ENCODE measurements around the gene MRPS11.
"Not testable (repeated sequence)": the region's sequence is repeated elsewhere in the genome, so short reads cannot be mapped to it uniquely, and the experiment has no call there.

The MRPS11 gene

DNA sequence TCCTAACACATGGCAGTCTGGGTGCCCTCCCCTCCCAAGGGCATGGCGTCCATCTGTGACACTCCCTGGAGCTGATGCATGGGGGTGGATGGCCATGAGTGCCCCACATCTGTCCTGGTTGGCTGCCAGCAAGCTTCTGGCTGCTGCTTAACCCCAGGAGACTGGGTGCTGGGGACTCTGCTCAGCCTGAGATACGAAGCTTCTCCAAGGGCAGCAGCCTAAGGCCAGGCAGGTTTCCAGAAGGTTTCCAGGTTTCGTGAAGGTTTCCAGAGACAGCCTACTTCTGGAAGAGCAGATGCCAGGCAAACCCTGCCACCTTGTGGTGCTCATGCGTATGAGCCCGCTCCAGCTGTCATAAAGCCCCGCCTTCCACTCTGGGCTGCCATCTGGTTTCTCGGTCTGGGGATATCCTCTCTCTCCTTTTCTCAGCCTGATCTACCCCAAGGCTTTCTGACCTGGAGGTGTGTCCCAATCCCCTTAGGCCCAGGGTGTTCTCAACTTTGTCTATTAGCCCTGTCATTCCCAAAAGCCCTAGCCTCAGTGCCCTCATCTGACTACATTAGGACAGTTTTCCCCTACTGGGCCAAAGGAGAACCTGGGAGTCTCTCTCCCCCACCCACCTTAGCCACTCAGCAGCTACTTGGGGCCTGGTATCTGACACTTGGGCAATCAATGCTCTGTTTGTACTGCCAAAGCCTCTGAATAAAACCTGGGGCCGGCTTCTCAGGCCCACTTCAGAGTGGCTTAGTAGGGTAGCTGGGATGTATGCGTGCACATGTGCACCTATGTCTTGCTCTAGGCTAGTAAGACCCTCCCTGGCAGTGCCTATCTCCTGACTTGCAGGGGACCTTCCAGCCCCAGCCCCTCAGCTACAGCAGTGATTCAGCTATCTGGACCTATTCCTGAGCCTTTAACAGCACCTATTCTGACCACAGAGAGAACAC, 12.4 kb upstream of the MRPS11 start:
- peak; percentile 84 for DNase-seq (ENCODE audit: low read depth)
- no peak overlapping the region for H3K4me3 ChIP-seq (ENCODE audit: low read depth, low read length)
- peak; percentile 87 for TF ChIP-seq CTCF (conservative IDR thresholded peaks at IDR 0.05; ENCODE audit: low read depth, low read length)

DNA sequence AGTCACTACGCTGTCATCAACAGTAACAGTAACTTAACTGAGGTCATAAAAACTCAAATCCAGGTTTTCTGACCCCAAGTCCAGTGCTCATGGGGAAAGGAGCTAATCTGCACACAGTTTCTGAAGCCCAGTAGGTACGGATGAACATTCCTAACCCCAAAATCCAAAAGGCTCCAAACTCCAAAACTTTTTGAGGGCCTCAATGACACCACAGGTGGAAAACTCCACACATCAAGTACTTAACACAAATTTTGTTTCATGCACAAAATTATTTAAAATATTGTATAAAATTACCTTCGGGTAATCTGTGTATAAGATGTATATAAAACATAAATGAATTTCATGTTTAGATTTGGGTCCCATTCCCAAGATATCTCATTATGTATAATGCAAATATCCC, 10.8 kb upstream of the MRPS11 start:
- H3K4me3 ChIP-seq (ENCODE audit: low read depth, low read length) = no peak overlapping the region
- TF ChIP-seq CTCF (conservative IDR thresholded peaks at IDR 0.05; ENCODE audit: low read depth, low read length) = no peak
- DNase-seq (ENCODE audit: low read depth) = no peak

DNA sequence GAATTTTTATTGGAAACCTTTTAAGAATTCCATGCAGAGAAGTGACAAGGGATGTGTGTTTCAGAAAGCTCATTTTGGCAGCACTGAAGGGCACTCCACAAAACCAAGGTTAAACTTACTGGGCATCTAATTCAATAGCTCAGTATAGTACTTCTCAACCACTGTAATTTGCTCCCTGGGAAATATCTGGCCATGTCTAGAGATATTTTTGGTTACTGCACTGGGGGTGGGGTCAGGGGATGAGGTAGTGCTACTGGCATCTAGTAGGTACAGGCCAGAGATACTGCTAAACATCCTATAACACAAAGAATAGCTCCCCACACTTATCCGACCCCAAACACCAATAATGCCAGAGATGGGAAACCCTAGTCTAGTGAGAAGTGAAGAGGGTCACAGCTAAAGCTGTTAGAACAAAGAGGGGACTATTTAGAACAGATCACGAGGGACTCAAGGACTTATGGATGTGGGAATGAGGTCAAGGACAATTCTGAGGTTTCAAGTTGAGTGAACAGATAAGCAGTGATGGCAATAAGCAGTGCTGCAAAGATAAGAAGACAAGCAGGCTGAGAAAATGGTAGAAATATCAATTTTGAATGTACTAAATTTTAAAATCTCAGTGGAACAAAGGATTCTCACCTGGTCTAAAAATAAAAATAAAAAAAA, 3.5 kb upstream of the MRPS11 start:
- TF ChIP-seq CTCF (conservative IDR thresholded peaks at IDR 0.05; ENCODE audit: low read depth, low read length) = no peak
- DNase-seq (ENCODE audit: low read depth) = no peak
- H3K4me3 ChIP-seq (ENCODE audit: low read depth, low read length) = no peak overlapping the region

DNA sequence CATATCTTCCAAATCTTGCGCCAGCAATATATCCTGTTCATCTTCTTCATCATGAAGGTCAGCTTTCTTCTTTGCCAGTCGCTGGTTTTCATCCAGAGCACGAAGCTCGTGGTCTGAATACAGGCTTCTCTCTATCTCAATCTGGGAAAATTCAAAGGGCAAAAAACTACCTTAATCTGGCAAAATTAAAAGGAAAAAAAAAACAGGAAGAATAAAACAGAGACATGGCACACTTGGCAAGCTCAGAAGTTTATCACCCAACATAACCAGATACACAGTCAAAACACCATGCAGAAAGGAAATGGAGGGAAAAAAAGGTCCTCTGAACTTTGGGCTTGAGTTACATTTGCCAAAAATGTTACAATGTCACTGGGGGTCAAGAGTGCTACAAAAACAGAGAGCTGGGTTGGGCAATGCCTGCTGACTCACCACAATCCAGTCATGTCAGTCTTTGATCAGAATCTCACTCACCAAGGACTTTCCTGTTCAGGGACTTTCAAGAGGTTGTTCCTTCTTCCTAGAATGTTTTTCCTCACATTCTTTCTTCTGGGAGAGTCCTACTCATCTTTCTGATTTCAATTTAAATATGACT, 1.8 kb upstream of the MRPS11 start:
- H3K4me3 ChIP-seq (ENCODE audit: low read depth, low read length) = no peak overlapping the region
- TF ChIP-seq CTCF (conservative IDR thresholded peaks at IDR 0.05; ENCODE audit: low read depth, low read length) = no peak
- peak; percentile 66 for DNase-seq (ENCODE audit: low read depth)

- peak overlapping the region; percentile 90 for H3K4me3 ChIP-seq (ENCODE audit: low read depth, low read length)
- peak; percentile 65 for TF ChIP-seq CTCF (conservative IDR thresholded peaks at IDR 0.05; ENCODE audit: low read depth, low read length)
- peak; percentile 46 for DNase-seq (ENCODE audit: low read depth)
Measured at GRCh38 chr15:88467935-88468528, 524 bp downstream of the MRPS11 start.

DNA sequence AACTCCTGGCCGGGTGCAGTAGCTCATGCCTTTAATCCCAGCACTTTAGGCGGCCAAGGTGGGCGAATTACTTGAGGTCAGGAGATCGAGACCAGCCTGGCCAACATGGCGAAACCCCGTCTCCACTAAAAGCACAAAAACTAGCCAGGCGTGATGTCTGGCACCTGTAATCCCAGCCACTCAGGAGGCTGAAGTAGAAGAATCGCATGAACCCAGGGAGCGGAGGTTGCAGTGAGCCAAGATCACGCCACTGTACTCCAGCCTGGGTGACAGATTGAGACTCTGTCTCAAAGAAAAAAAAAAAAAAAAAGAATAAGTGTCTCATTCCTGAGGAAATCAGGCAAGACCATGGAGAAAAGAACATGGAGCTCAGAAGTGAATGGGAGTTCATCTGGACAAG, 1.2 kb downstream of the MRPS11 start:
- DNase-seq (ENCODE audit: low read depth); H3K4me3 ChIP-seq (ENCODE audit: low read depth, low read length): not testable (repeated sequence)

- no peak for DNase-seq (ENCODE audit: low read depth)
- H3K4me3 ChIP-seq (ENCODE audit: low read depth, low read length) = no peak overlapping the region
Measured at GRCh38 chr15:88469321-88469720, 1.8 kb downstream of the MRPS11 start.

More at GRCh38 chr15:88469321-88469720, 1.8 kb downstream of the MRPS11 start:
- no peak for TF ChIP-seq CTCF (conservative IDR thresholded peaks at IDR 0.05; ENCODE audit: low read depth, low read length)
